NB4 (cell line): ENCODE results near the gene SPTSSA.

Source experiments
- DNase-seq: peaks from one replicate; pipeline ENCODE4 v3.0.0; 2010; ENCODE audit warnings: low read depth
- H3K4me3 ChIP-seq: one replicate; pipeline ENCODE4 v1.5.1; 2011; ENCODE audit warnings: mild to moderate bottlenecking, low read depth, low read length, moderate library complexity
- MYC ChIP-seq: IDR thresholded peaks from 2 replicates; pipeline ENCODE4 v1.6.1; 2011; ENCODE audit warnings: low read depth, low read length
- TF ChIP-seq, protein P1 (sequence below): IDR thresholded peaks from one replicate; pipeline ENCODE4 v1.5.1; 2012; ENCODE audit warnings: low read depth, low read length

Gene SPTSSA

DNA sequence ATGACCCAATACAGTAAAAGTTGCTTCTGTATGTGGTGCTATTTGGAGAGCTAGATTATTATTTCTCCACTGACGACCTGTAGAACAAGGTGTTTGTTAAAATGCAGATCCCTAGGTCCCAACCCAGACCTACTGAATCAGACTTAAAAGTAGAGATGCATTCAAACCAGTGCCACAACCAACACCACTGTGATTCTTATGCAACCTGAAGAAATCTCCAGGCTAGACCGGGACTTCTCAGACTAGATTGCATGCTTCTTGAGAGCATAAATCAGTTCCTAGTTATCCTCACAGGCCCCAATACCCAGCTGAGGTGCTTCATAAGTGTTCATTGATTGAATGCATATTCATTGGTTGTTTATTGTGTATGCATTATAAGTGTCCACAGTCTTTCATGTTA lies 78.2 kb downstream of the SPTSSA start:
- no peak overlapping the region for H3K4me3 ChIP-seq
- TF ChIP-seq, protein P1, sequence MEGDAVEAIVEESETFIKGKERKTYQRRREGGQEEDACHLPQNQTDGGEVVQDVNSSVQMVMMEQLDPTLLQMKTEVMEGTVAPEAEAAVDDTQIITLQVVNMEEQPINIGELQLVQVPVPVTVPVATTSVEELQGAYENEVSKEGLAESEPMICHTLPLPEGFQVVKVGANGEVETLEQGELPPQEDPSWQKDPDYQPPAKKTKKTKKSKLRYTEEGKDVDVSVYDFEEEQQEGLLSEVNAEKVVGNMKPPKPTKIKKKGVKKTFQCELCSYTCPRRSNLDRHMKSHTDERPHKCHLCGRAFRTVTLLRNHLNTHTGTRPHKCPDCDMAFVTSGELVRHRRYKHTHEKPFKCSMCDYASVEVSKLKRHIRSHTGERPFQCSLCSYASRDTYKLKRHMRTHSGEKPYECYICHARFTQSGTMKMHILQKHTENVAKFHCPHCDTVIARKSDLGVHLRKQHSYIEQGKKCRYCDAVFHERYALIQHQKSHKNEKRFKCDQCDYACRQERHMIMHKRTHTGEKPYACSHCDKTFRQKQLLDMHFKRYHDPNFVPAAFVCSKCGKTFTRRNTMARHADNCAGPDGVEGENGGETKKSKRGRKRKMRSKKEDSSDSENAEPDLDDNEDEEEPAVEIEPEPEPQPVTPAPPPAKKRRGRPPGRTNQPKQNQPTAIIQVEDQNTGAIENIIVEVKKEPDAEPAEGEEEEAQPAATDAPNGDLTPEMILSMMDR: no peak
- TF ChIP-seq MYC: no peak
- no peak for DNase-seq
